ENCODE data around the gene ADGRV1.

- TF ChIP-seq, protein P1, sequence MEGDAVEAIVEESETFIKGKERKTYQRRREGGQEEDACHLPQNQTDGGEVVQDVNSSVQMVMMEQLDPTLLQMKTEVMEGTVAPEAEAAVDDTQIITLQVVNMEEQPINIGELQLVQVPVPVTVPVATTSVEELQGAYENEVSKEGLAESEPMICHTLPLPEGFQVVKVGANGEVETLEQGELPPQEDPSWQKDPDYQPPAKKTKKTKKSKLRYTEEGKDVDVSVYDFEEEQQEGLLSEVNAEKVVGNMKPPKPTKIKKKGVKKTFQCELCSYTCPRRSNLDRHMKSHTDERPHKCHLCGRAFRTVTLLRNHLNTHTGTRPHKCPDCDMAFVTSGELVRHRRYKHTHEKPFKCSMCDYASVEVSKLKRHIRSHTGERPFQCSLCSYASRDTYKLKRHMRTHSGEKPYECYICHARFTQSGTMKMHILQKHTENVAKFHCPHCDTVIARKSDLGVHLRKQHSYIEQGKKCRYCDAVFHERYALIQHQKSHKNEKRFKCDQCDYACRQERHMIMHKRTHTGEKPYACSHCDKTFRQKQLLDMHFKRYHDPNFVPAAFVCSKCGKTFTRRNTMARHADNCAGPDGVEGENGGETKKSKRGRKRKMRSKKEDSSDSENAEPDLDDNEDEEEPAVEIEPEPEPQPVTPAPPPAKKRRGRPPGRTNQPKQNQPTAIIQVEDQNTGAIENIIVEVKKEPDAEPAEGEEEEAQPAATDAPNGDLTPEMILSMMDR (IDR thresholded peaks at IDR 0.05; ENCODE audit: insufficient read depth, low read length, poor library complexity, severe bottlenecking): no peak
- TF ChIP-seq EZH2phosphoT487 (conservative IDR thresholded peaks at IDR 0.05; ENCODE audit: low read length): no peak
Measured at GRCh38 chr5:90917928-90918668, 359.5 kb downstream of the ADGRV1 start.

All from SU-DHL-6 (cell line).